GM19455 (cell line): ENCODE measurements around the gene YWHAQ.
A peak's percentile ranks its signal among the peaks of the same experiment; 100 is the strongest.

ENCODE experiments used
- ATAC-seq: cut with Tn5 transposase; IDR thresholded peaks from one replicate; pipeline ENCODE4 v1.9.1; 2021; ENCODE audit not compliant: unreplicated experiment

Gene YWHAQ

DNA sequence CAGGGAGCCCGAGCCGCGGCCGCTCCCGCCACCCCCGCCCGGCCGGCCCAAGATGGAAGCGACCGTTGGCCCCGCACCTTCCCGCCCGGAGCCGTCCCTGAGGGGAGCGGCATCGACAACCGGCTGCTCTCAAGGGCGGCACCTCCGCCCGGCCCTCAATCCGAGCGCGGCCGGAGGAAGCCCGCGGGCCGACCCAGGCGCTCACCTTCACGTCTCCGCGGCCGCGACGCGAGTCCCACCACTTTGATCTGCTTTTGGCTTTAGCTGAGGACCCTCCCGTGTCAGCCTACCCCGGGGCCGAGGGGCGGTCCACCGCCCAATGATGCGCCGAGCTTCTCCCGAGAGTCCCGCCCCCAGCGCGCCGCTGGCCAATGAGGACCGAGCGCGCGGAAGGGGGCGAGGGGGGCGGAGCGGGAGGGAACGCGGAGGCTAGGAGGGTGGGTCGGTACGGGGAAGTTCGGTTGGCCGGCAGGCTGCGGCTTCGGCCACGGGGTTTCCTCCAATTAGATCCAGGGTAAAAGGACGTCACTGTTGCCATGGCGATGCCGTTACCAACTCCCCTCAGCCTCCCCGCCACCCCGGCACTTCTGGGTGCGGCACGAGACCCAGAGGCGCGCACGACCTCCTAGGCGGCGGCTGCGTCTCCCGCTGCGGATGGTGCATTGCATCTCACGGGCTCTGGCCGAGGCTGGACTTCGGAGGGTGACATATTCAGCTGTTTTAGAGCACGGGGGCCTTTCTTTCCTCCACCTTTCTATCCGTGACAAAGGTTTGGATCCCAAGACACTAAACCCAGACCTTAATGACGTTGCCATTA is at the start of gene YWHAQ:
Gene YWHAQ, minus strand, starts transcription at position 262 of the 817 bp plus-strand sequence. CDS start 545 bp downstream, outside the sequence.
- ATAC-seq: peak; percentile 92

DNA sequence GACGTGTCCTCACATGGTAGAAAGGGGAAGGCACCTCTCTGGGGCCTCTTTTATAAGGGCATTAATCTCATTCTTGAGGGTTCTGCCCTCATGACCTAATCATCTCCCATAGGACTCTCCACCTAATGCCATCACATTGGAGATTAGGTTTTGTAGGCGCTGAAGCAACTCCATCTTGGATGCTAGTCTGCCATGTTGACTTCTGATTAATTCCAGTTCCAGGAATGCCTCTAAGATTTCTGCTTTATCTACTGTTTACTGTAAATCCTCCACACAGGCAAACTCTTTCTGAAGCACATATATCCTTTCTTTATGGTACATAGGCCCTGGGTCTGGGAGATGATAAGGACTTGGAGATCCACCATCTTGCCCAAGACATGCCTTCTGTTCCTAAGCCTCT is 49.3 kb upstream of the YWHAQ start:
- no peak for ATAC-seq

DNA sequence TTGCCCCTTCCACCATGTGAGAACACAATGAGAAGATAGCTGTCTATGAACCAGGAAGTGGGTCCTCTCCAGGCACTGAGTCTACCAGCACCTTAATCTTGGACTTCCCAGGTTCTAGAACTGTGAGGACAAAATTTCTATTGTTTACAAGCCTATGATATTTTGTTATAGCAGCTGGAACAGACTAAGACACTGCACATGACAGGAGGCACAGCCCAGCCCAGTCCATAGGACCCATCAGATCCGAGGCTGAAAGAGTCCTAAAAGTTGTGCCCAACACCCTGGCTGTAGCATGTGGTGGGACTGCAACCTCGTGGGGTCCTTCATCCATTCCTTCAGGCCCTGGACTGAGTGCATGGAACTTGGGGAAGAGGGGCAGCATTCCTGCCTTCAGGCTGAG is 48.4 kb upstream of the YWHAQ start:
- ATAC-seq: no peak

DNA sequence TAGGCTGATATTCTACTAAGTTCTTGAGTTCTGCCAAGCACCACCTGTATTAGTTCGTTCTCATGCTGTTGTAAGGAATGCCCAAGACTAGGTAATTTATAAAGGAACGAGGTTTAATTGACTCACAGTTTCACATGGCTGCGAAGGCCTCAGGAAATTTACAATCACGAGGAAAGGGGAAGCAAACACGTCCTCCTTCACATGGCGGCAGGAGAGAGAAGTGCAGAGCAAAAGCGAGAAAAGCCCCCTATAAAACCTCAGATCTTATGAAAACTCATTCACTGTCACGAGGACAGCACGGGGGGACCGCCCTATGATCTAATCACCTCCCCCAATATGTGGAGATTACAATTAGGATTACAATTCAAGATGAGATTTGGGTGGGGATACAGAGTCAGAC is 47.7 kb upstream of the YWHAQ start:
- no peak for ATAC-seq

DNA sequence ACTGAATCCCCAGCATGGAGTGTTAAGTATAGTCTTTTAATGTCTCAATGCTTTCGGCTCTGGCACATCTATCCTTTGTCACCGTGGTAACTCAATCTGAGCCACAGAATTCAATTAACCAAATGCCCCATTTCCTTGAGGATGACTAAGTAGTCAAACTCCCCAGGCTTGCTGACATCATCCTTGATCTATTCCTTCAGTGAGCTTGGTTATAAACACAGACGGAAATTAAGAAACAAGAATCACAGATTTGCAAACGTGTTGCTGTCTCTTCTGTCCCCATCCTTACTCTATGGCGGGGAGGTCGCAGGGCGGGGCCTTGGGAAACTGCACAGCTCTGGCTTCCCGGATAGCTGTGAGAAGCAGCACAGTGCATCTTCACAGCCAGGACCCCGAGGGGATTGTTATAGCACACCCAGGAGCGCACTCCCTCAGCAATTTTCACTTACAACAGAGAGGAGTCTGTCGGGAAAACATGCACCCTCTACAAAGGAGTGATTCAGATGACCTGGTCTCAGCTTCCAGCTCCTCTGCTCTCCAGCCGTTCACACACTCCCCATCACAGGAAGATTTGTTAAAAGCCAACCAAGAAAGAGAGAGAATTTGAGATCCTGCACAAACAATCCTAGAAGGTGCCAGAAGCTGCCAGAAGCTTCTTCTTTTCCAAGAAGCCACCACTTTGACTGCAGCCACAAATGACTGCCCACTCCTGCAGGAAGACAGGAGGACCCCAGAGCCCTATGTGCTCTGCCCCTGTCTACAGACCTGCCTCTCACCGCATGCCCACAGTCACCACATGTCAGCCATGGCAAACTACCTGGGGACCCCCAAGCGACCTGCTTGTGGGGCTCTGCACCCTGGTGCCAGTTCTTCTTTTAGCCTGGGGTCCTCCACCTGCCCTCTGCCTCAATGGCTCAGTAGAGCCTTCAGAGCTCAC is 44.9 kb upstream of the YWHAQ start:
- no peak for ATAC-seq

DNA sequence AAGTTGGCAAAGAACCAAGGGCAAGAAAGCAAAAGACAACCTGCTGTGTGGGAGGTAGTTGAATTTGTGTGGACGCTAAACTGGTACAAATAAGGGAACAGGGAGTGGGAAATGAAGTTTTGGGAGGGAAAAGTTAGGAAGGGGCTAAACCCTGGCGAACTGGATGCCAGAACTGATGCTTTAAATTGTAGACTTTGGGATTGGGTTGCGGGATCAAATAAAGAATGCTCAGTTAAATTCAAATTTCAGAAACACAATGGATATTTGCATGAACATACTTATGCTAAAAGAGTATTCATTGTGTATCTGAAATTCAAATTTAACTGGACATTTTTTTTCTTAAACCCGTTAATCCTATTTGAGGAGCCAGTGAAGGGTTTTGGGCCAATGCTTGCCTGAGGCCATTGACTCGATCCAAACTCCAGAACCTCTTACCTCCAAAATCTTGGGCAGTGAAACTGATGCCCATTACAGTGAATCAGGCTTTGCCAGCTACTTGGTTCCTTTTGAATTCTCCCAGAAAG is 44.2 kb upstream of the YWHAQ start:
- ATAC-seq: no peak

DNA sequence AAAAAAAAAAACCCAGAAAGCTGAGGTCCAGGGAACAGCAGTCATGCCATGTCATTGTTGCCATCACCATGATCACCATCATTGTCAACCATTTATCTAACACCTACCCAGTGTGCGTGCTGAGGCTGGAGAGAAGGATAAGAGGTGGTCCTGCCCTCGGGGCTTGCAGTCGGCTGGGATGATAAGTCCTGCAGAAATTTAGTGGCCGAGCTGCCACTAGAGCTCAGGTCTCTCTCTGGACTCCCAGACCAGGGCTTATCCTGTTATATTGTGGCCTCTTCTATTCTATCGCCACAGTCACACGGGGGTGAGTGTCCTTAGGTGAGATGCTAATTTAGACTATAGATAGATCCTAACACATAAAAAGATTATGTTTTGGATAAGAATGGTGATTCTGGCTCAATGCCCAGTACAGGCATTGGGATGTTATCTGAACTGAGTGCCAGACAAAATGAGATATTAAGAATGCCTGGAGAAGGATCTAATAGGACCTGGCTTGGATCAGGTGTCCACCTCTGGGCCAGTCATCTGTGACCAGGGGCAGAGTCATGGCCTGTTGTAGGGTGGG is 43.2 kb upstream of the YWHAQ start:
- no peak for ATAC-seq

DNA sequence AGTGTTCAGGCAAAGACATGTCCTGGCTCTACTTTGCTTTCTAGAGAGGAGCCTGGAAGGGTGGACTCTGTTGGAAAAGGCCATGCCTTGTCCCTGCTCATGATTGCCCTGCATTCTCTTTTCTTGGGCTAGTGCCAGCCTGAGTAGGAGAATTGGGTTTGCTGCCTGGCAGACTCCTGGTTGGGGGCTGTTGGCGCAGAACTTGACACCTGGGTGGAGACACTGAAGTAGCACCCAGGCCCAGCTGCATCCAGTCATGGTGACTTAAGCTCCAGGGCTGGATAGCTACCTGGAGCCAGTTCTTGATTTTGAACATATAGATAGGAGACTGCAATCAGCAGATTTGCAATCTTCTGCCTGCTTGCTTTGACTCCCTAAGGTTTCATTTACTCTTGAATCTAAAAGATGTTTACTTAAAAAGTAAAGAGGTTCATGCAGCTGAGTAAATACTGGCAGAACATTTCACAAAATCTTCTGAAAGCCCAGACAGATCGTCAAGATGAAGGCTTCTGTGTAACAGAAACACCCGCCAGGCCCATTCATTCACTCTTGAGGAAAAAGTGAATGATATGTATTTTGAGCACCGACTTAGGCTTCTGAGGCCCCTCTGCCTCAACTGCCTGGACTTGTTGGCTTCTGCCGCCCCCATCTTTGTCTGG is 38.0 kb upstream of the YWHAQ start:
- ATAC-seq: no peak

DNA sequence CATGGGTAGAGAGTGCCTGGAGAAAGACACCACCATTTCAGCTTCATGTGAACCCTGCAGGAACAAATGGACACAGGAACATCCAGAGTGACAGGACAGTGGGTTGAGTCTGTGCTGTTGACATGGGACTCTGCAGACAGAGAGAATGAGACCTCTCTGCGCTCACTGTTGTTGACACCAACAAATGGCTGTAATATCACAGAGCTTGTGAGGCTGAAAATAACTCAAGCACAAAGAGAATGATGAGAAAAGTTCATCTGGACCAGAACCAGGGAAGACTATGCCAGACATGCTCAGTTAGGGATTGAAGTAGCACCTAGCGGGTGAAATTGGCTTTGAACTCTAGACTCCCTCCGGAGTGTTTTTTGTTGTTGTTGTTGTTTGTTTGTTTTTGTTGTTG is 37.0 kb upstream of the YWHAQ start:
- ATAC-seq: no peak

DNA sequence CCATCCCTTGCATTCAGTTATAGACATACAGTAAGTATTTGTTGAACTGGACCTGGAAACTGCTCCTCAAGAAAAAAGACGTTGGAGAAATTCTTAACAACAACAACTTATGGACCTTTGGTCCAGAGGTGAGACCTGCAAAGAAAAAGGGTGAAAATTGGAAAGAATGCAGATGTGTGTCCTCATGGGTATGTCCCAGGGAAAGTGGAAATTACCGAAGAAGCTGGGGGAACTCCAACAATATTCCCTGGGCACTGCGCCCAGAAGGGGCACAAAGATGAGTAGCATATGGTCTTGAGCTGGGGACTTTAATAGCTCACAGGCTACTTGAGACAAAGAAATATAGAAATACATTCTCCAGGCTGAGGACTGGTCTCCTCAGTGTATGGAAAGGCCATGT is 35.5 kb upstream of the YWHAQ start:
- no peak for ATAC-seq

DNA sequence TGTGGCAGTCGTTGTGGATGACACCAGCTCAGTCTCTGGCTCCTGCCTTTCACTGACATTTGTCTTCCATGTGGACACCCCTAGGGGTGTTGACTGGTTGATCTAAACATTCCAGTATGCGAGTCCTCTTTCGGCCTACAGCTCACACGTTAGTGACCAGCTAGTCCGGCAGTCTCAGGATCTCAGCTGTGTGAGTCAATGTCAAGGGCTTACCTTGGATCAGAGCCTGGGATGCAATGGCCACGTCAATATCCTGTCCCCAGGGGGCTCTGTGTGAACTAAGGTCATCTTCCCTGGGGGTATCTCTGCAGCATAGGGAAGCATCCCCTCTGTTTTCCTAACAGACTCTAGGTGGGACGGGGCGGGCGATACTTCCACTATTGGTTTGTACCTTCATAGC is 35.1 kb upstream of the YWHAQ start:
- ATAC-seq: no peak

DNA sequence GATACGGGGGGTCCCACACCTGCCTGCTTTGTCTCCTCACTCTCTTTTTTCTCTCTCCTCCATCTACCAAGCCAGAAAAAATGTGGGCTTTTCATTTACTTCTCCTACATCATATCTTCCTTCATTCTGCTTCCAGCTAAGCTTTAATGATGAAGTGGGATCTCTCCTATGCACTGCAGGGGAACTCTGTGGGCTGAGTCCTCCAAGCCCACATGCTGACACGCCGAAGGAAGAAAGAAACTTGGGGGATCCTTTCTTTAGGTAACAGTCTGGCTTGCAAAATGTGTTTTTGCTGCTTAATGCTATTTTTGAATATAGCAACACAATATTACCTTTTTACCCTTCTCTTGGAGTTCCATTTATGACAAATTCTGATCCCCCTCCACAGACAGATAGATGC is 33.6 kb upstream of the YWHAQ start:
- ATAC-seq: no peak

DNA sequence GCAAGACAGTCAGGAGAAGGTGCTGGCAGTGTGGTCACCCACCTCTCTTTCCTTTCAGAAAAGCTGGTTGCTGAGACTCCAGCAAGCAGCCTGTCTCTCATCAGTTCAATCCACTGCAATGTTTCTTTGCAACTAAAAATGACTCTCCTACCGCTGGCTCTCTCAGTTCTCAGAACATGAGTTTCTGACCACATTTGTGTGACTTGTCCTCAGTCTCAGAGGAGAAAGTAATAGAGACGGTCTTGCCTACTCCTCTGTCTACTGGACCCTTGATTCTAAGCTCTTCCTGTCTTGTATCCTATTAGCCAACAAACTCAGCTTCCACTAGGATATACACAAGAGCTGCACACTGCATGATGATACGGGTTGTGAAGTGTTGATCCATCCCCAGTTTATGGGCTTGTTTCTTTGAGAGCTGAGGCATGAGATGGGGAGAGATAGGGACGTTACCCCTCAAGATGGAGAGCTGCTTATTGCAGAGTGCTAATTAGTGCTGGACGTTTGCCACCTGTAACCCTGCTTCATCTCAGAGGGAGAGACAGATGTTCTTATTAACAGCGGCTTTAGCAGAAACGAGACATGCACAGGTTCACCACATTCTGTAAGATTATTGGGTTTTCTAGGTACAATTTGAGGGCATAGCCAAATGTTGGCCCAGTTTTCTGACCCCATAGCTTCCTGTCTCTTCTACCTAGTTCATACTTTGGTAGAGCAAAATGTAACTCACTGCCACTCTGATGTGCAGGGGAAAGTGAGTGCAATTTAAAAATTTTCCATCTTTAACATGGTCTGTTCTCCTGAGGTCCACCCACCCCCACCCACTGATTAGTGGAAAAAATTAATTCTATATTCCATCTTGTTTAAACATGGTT is 32.4 kb upstream of the YWHAQ start:
- ATAC-seq: peak; percentile 77

DNA sequence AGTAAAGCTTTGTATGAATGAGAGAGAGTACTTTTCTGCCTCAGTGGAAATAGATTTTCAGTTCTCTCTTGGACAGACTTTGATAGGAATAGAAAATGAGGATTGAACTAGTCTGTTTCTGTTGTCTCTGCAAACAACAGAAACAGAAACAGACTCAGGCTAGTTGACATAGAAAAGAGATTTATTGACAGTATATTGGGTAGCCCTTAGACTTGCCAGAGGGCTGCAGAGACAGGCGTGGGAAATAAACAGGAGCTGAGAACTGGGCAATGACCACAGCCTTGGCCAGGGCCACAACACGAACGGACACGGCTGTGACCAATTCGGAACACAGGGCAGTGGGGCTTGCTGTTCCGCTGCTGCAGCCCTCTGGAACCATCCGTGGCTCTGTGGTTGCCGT is 30.5 kb upstream of the YWHAQ start:
- no peak for ATAC-seq

DNA sequence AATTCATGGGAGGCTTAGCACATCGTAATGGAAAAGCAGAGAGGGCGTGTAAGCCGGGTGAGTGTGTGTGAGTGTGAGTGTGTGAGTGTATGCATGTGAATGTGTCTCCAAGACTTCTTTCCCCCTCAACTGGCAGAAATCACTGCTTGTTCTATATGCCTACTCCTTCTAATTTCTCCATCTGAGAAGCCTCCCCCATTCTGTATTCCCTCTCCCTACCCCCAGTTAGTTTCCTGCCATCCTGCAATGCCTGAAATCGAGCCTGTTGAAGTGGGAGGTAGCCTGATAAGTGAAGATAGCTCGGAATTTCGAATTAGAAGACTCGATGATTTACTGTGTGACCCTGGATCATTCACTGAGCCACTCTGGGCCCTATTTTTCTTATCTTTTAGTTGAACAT is 30.0 kb upstream of the YWHAQ start:
- no peak for ATAC-seq

DNA sequence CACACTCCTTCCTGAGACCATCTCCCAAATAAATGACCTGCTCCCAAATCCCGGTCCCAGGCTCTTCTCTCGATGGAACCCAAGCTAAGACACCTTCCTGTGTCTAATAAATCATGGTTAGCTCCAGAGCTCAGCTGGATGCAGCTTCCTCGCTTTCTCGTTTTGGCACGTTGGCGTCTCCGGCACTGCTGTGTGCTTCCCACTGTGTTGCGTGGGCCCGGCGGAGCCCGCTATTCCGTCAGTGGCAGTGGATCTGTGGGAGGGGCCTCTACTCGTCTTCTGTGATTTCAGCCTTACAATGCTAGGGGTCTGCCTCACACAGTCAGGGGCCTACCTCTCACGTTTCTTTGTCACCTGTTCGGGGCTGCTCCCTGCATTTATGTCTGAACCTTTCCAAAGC is 29.4 kb upstream of the YWHAQ start:
- no peak for ATAC-seq

DNA sequence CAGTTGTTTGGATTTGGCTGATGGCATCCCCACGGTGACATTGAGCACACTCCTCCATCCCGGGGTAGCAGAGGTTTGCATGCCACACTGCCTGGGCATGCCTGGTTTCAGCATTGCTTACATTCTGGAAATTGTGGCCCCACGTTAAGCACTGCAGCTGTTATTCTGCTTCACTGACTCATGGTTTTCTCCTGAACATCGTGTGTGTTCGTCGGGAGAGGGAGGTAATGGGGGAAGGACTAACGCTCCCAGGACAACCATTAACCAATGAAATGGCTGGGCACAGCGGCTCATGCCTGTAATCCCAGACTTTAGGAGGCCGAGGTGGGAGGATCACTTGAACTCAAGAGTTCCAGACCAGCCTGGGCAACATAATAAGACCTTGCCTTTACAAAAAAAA is 28.2 kb upstream of the YWHAQ start:
- no peak for ATAC-seq

DNA sequence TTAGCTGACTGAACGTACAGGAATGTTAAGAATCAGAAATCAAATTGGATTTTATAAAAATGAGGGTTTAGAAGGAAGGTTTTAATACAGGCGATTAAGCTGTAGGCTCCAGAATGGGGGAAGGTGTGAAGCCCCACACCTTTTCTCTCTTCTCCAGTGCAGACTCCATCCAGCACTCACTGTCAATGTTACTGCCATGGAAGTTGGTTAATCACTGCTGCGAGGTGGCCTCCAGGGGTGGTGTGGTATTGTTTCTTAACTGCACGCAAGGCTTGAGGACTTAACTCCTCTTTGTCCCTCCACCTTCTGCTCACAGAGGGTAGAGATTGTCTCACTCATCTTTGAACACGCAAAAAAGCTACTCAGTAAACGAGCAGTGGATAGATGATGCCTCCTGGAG is 26.9 kb upstream of the YWHAQ start:
- no peak for ATAC-seq

DNA sequence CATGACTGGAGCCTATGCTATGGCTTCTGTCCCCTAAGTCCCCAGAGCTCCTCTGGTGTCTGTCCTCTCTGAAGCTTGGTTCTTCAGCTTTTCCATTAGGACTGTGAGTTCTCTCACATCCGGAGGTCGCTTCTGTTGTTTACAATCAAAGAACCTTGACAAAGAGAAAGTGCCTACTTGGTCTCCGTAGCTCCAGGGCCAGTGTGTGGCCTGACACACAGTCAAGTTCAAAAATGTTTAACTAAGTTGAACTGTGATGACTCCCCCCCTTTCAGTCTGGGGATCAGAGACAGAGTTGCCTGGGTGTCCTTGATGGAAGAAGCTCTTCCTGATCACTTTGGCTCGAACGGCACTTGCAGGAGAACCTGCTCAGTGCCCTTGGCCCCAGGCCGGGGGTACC is 26.3 kb upstream of the YWHAQ start:
- no peak for ATAC-seq

DNA sequence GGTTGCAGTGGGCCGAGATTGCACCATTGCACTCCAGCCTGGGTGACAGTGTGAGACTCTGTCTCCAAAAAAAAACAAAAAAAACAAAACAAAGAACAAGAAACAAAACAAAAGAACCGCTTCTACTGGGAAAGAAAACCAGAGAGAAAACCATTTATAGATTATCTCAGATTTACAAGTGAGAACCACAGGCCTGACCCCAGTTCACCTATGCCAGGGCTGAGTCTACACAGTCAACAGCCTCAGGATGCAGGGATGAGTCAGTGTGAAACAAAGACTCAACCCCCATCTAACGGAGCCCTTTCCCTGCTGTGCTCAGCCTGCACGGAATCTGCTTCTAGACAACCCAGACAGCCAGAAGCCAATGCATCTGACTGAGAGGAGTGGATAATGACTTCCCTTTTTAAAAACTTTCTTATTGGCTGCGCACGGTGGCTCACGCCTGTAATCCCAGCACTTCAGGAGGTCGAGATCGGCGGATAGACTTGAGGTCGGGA is 25.5 kb upstream of the YWHAQ start:
- peak; percentile 87 for ATAC-seq
